Posterior cingulate gyrus (tissue), 11 donors: ENCODE results near the gene B3GAT2.

ENCODE experiments used
- DNase-seq, 10 donors: peaks; one replicate each; pipeline versions ENCODE4 v3.0.0 to v3.0.0-alpha.2; 2020 to 2021; ENCODE audit warnings: mixed read lengths in 3 of 10
- intact Hi-C: fragments of 100-400 bp; cut with DNase I; formaldehyde crosslinking; loops from one replicate; pipeline ENCODE4 v1.15.1; 2023

B3GAT2 gene

DNA sequence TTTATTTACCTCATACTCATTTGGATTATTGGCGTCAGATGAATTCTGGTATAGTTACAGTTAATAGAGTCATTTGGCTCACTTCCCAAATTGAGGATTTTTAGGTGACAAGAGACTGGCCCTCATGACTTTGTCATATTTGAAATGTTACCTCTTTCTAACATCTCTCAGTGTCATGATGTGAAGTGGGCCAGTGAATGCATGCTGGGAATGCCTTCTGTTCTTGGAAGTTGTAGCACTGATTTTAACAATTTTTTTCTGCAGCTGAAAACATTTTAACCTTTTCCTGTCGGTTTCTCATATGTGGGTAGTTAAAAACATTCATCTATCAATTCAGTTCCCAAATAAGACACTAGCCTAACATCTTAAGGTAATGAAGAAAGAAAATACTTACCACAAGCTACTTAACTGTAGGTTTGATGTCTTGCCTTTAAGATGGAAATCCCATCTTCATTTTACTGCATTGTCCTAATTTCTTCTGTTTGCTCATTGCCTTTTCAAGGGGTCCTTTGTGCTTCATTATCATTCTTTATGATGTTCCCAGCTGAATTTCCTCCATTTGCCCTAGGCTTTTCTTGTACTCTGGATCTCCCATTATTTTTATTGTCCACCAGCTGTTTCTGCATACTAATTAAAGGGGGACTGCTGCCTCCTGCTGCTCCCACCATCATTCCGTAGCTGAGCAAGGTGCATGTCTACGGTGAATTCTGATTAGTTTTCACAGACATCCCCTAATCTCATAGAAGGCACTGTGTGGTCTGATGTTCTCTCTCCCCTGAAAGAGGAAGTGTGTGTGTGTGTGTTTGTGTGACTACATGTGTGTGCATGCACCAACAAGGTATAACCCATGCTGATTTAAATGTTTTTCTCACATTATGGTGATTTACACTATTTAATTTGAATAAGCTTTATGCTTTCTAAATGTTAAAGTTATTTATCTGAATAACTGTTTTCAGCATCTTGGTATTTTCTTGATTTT is 109.5 kb downstream of the B3GAT2 start:
- intact Hi-C loops: no loop called here
- DNase-seq: no peak

- intact Hi-C loops: no loop called here
- no peak for DNase-seq
These were observed 110.5 kb downstream of the B3GAT2 start for GRCh38 chr6:70846207-70846835.

DNA sequence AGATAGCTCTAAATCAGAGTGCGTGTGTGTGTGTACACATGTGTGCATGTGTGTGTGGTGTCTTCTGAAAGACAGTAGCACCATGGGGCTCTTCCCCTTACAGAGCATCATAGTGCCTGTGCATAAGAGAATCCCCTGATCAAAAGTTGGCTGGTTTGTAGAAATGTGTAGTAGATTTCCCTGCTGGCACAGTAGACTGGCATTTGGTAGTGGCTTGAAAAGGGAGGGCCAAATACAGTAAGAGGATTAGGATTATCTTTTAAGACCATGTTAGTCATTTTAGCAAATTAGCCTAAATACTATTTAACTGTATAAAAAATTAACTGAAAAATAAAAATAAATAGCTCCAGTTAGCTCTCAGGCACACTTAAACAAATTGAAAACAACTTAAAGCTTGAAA is 112.6 kb downstream of the B3GAT2 start:
- intact Hi-C loops: no loop called here
- DNase-seq: no peak

DNA sequence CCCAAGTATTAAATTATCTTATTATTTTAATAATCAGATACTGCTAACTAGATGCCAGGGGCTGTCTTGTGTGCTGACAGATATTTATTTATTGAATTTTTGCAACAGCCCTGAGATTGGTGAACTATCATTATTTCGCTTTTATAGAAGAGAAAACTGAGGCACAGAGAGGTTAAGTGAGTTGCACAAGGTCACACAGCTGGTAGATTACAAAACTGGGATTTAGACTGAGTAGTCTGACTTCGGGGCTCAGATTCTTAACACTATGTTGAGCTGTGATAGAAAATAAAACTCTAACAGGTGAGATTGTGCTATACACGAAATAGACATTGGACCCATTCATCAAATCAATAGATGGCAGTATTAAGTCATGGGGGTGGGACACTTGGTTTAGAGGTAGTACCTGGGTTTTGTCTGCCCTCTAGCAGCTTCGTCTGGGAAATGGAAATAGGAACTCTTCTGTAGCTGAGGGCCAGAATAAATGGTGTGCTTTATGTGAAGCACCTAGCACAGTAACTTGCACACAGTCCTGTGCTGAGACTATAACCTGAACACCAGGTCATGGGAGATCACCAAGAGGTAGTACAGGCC is 113.4 kb downstream of the B3GAT2 start:
- no peak for DNase-seq
- intact Hi-C loops: no loop called here

DNA sequence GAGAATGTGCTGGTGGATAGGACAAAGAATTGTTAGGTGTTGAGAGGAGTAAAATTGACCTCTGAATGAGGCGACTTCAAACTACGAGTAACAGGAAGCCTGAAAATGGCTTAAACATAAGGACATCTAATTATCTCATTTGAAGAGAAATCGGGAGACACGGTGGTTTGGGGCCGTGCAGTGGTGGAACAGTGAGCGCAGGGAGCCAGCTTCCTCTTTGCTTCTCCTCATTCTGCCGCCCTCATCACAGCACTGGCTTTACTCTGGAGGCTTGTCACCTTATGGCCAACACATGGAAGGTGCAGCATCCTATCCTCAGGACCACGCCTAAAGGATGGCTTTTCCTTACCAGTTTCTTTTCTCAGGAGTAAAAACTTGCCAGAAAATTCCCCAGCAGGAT is 114.3 kb downstream of the B3GAT2 start:
- intact Hi-C loops: no loop called here

DNA sequence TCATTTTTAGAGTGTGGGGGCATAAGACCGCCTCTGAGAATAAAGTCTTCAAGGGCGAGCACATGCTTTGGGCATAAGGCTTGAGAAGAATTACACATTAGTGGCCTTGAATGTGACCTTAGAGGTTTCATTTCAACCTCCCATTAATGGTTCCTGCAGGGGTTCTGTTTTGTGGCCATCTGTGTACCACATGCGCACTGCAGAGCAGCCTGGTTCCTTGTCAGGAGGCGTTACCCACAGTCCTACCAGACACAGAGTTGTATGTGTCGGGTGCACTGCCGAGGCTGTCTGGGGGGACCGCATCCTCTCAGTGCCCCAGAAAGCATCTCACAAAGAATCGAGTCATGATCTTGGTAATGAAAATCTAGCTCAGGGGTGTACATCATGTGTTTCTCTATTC is 115.7 kb downstream of the B3GAT2 start:
- intact Hi-C loops: no loop called here

More for the DNA sequence above, 114.3 kb downstream of the B3GAT2 start:
- no peak for DNase-seq

GRCh38 chr6:70839286-70840266 is 117.3 kb downstream of the B3GAT2 start:
- DNase-seq: no peak
- intact Hi-C loops: no loop called here

More for the DNA sequence above, 115.7 kb downstream of the B3GAT2 start:
- DNase-seq: peak in 1 of 10 donors; percentile 46

- intact Hi-C loops: no loop called here
- no peak for DNase-seq
These were observed 118.0 kb downstream of the B3GAT2 start for GRCh38 chr6:70838907-70839285.

DNA sequence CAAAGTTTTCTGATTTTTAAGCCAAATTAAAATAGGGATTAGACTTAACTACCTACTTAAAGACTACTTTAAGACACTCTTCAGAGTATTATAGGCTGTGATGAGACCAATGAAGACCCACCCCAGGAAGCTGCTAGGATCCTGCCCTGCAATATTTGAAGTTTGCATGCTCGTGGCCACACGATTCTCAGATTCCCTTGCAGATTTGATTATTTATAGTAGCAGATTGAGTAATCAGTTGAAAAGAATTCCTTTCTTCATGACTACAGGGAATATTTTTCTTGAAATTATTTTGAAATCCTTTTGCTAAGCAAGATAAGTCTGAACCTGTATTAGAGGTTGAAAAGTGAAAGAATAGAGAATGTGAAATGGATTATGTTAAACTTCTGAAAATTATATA is 122.3 kb downstream of the B3GAT2 start:
- intact Hi-C loops: no loop called here
- no peak for DNase-seq

DNA sequence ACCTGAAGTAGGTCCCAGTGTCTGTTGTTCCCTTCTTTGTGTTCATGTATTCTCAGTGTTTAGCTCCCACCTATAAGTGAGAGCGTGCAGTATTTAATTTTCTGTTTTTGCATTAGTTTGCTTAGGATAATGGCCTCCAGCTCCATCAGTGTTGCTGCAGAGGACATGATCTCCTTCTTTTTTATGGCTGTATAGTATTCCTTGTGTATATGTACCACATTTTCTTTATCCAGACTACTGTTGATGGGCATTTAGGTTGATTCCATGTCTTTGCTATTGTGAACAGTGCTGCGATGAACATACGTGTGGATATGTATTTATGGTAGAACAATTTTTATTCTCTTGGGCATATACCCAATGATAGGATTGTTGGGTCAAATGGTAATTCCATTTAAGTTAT is 125.4 kb downstream of the B3GAT2 start:
- intact Hi-C loops: no loop called here
- DNase-seq: no peak

DNA sequence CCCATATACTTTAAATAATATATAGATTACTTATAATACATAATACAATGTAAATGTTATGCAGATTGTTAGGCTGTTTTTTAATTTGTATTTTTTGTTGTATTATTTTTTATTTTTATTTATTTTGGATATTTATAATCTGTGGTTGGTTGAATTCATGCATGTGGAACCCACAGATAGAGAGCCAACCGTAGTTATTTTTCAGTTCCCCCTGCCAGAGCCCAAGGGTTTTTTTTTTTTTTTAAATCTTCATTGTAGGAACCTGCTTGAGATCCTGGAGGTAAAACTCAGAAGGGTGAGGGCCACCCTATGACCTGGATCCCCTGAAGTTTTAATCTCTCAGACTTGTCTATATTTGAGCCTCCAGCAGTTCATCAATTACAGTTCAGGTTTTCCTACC is 133.2 kb downstream of the B3GAT2 start:
- no peak for DNase-seq
- intact Hi-C loops: no loop called here

GRCh38 chr6:70821751-70822150 is 135.1 kb downstream of the B3GAT2 start:
- intact Hi-C loops: no loop called here
- DNase-seq: no peak

DNA sequence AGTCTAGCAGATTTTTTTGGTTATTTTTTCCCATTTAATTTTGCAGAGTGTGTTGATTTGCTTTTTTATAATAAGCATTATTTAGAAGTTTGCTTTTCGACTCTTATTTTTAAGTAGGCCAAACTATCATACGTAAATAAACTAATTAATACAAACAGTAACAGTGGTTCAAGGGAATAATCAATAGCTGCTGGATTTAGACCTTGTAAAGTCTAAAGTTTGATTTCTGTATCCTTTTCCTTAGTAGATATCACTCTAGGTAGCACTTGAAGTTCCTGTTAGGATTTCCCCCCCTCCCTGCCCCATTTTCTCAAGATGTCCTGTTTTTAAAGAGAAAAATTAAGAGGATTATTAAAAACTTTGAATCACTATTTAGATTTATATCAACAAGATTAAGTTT is 136.1 kb downstream of the B3GAT2 start:
- intact Hi-C loops: no loop called here
- no peak for DNase-seq

DNA sequence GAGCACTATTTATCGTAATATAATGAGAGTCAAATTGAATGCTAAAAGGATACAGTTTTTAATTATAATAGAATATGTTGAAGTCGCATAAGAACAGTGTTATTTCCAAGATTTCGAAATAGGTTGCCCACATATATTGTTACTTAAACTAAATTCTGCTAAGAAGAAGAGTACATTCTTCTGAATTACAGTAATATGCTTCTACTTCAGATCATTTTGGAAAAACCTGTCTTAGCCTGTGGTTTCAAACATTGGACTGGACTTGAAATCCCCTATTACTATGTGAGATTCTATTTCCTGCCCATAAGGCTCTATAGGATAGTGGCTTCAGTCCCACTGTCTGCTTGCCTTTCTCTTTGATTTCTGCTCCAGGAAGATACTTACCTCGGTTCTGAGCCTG is 137.2 kb downstream of the B3GAT2 start:
- no peak for DNase-seq
- intact Hi-C loops: no loop called here

- intact Hi-C loops: no loop called here
- no peak for DNase-seq
These were observed 143.0 kb downstream of the B3GAT2 start for GRCh38 chr6:70813885-70814284.

GRCh38 chr6:70811788-70812187 is 145.1 kb downstream of the B3GAT2 start:
- DNase-seq: no peak
- intact Hi-C loops: no loop called here
